HepG2 (cell line): Measurements from ENCODE around the gene COMT. TPM values are rescaled to one million over a fixed set of nuclear protein-coding genes. Genes with fewer than 3 reads are reported as not detected.
A peak's percentile ranks its signal among the peaks of the same experiment; 100 is the strongest.

Experiments used
- ATAC-seq: fragments of 200-7000 bp; cut with Tn5 transposase; 3 replicates; pipeline ENCODE4 v1.9.1; 2020; ENCODE audit warnings: mild to moderate bottlenecking, moderate library complexity
- BruUV-seq: library from RNA; stranded (reverse); fragments of 400-500 nt; replicated peaks from 2 replicates; lab custom pipeline; 2021; lab: Mats Ljungman, UMichigan
- CTCF ChIA-PET: fragments of 300-600 bp; formaldehyde crosslinking; extraction: SDS; loops from one replicate; lab custom pipeline; 2021; ENCODE audit warnings: low total read pairs, inconsistent platforms, low intra/inter-chr PET ratio; lab: Yijun Ruan, JAX
- POLR2A ChIA-PET: fragments of 350-600 bp; sonication (Branson Sonifier 250); formaldehyde crosslinking; loops from one replicate; lab custom pipeline; 2020; ENCODE audit warnings: antibody characterized with exemption, inconsistent platforms; lab: Yijun Ruan, JAX
- DNase-seq: peaks from one replicate; pipeline ENCODE4 v3.0.0-alpha.2; 2015; ENCODE audit warnings: low spot score
- FAIRE-seq: peaks from 3 replicates; lab custom pipeline; 2011; peaks lifted over from hg19 to GRCh38; lab: Jason Lieb, UNC
- H2AFZ ChIP-seq: one replicate; pipeline ENCODE4 v1.6.1; 2011; ENCODE audit warnings: low read length, inconsistent platforms
- H3K27ac ChIP-seq: fragments of 300-600 bp; 3 replicates; pipeline ENCODE4 v1.8.0; 2011; ENCODE audit warnings: mixed run types, mild to moderate bottlenecking, mixed read lengths, low read length, inconsistent platforms; ENCODE audit not compliant: insufficient read depth; ENCODE audit errors: extremely low read length
- H3K27me3 ChIP-seq, 2 experiments: fragments of 200-600 bp in 1 of 2; 2 replicates in 1 of 2; 3 replicates in 1 of 2; pipeline versions ENCODE4 v1.6.0 to v1.8.0; 2011; ENCODE audit warnings: low read length in 2 of 2, mild to moderate bottlenecking in 2 of 2, moderate library complexity in 2 of 2, inconsistent platforms in 1 of 2; ENCODE audit not compliant: insufficient read depth in 2 of 2, control insufficient read depth in 1 of 2
- H3K36me3 ChIP-seq, 2 experiments: fragments of 200-600 bp in 1 of 2; replicated peaks in 1 of 2; 2 replicates in 1 of 2; 3 replicates in 1 of 2; pipeline versions ENCODE4 v1.5.1 to v1.8.0; 2011; ENCODE audit warnings: low read length in 2 of 2, inconsistent platforms in 1 of 2; ENCODE audit not compliant: insufficient read depth in 2 of 2, control insufficient read depth in 1 of 2
- H3K4me1 ChIP-seq: 2 replicates; pipeline ENCODE4 v1.5.1; 2012; ENCODE audit warnings: low read length, inconsistent platforms; ENCODE audit not compliant: insufficient read depth
- H3K4me2 ChIP-seq: 2 replicates; pipeline ENCODE4 v1.6.0; 2011; ENCODE audit warnings: low read depth, low read length, inconsistent platforms
- H3K4me3 ChIP-seq, 3 experiments: fragments of 200-600 bp in 1 of 3; sonication (generic), shearing (Covaris generic) in 1 of 3; replicated peaks in 1 of 3; 2 replicates each; pipeline ENCODE4 v1.5.1; 2011 to 2016; ENCODE audit warnings: low read length in 3 of 3, inconsistent platforms in 2 of 3, low read depth in 2 of 3, mild to moderate bottlenecking in 2 of 3, control low read depth in 1 of 3, mixed read lengths in 1 of 3; ENCODE audit not compliant: insufficient read depth in 1 of 3
- H3K79me2 ChIP-seq: one replicate; pipeline ENCODE4 v1.6.1; 2011; ENCODE audit warnings: low read length, inconsistent platforms; ENCODE audit not compliant: insufficient read depth
- H3K9ac ChIP-seq: 2 replicates; pipeline ENCODE4 v1.6.0; 2011; ENCODE audit warnings: mild to moderate bottlenecking, low read depth, low read length, inconsistent platforms; ENCODE audit not compliant: insufficient read depth
- H3K9me3 ChIP-seq: 2 replicates; pipeline ENCODE4 v1.5.1; 2012; ENCODE audit warnings: mild to moderate bottlenecking, low read length
- H4K20me1 ChIP-seq: 2 replicates; pipeline ENCODE4 v1.6.0; 2011; ENCODE audit warnings: inconsistent platforms, mild to moderate bottlenecking, low read length, moderate library complexity; ENCODE audit not compliant: insufficient read depth
- GATAD1 ChIP-seq: IDR thresholded peaks from 2 replicates; pipeline ENCODE4 v1.6.1; 2016; ENCODE audit warnings: missing genetic modification reagents, missing compliant biosample characterization
- ZFP36L1 ChIP-seq: sonication (generic); formaldehyde crosslinking; IDR thresholded peaks from 2 replicates; pipeline ENCODE4 v1.8.0; 2022; ENCODE audit warnings: mild to moderate bottlenecking, missing genetic modification reagents, moderate library complexity
- ZNF121 ChIP-seq: sonication (generic); formaldehyde crosslinking; IDR thresholded peaks from 2 replicates; pipeline ENCODE4 v1.5.0; 2020; ENCODE audit warnings: mild to moderate bottlenecking, missing genetic modification reagents
- ZNF362 ChIP-seq: sonication (generic); formaldehyde crosslinking; IDR thresholded peaks from 2 replicates; pipeline ENCODE4 v1.4.0; 2020; ENCODE audit warnings: missing genetic modification reagents, mild to moderate bottlenecking, borderline replicate concordance
- WGBS: methylation state at CpG from one replicate; pipeline ENCODE4 v1.1.6; 2017; ENCODE audit warnings: low lambda C conversion rate; 5-methylcytosine and 5-hydroxymethylcytosine counted together
- in situ Hi-C: cut with HindIII; loops from 2 replicates; pipeline ENCODE4 v1.10.0; 2017; ENCODE audit warnings: low pct_unique_long_range_greater_than_20kb; ENCODE audit not compliant: extremely low pct_ligation_motif_present
- intact Hi-C: fragments of 100-400 bp; cut with micrococcal nuclease; formaldehyde crosslinking; loops from one replicate; pipeline ENCODE4 v1.10.0; 2022; ENCODE audit not compliant: unreplicated experiment
- polyA plus RNA-seq, 8 experiments: library from polyadenylated mRNA; depleted of rRNA in 3 of 8; stranded (reverse) in 7 of 8; unstranded in 1 of 8; fragments of >200 nt; fragmentation: Illumina TruSeq in 4 of 8; extraction: Trizol in 4 of 8; gene quantifications; 2 replicates each; pipeline versions ENCODE4 v1.2.1 to v1.2.3, GENCODE V29; 2011 to 2016; ENCODE audit warnings: low read depth in 4 of 8, missing spikeins in 1 of 8, mixed read lengths in 1 of 8; ENCODE audit not compliant: insufficient read depth in 1 of 8
- total RNA-seq, 5 experiments: library from RNA; depleted of rRNA; stranded (reverse); fragments of >200 nt; fragmentation: Illumina TruSeq; extraction: Trizol; gene quantifications; 2 replicates each; pipeline ENCODE4 v1.2.3, GENCODE V29; 2016; ENCODE audit warnings: low read depth in 1 of 5

The COMT gene
- total and polyA plus RNA-seq, 2 of the 13 experiments (the other 11 are each of a cell fraction or from before 2014, with no cell fraction given) = 156 to 162 TPM

GRCh38 chr22:19958083-19959042 is 16.8 kb downstream of the COMT start:
- no peak overlapping the region for H2AFZ ChIP-seq
- no peaks in the 10 kb centered on the region for H3K9me3 ChIP-seq
- intact Hi-C loops = no loop called here
- H3K9ac ChIP-seq = peak overlapping the region; percentile 85
- CTCF ChIA-PET = no interaction called here
- FAIRE-seq (no peak), ATAC-seq (no peak)
- POLR2A ChIA-PET = interaction anchor here (0.7 to 2.8 kb wide), 5 partner anchors 11 to 69 kb away, joined by 3 to 14 read pairs (median 8); partner anchors contain the start of genes COMT and TXNRD2
- H3K27ac ChIP-seq = peak overlapping the region; percentile 99
- WGBS = 79% methylated on average over 19 of the region's 19 CpGs
- peaks cover 63% of the 10 kb centered on the region for H3K4me1 ChIP-seq
- 0 out of 5 replicates have a peak, but pooled peaks cover 0 to 4% of the 10 kb centered on the region in 2 experiments for H3K36me3 ChIP-seq
- no peaks in the 10 kb centered on the region for H4K20me1 ChIP-seq
- TF ChIP-seq ZNF362 (CRISPR knock-in tag) = peak; percentile 19; the same call in 1 of the 2 replicates
- no peak for TF ChIP-seq GATAD1 (CRISPR knock-in tag)
- peak; percentile 61; the same call in 1 of the 2 replicates for TF ChIP-seq ZFP36L1
- peak; percentile 72; the same call in 1 of the 2 replicates for TF ChIP-seq ZNF121 (CRISPR knock-in tag)
- TF ChIP-seq, all 625 proteins: peak for 3
- peak overlapping the region; percentile 100 for H3K4me2 ChIP-seq
- BruUV-seq = TSS peak; percentile 93
- DNase-seq = no peak
- H3K27me3 ChIP-seq = no peaks in the 10 kb centered on the region
- H3K79me2 ChIP-seq = peaks cover 2% of the 10 kb centered on the region
- H3K4me3 ChIP-seq = peak overlapping the region; percentile 56 to 83 (median 64)
- in situ Hi-C loops = no loop called here
